ENCODE data around the gene ARMH1.

DNA sequence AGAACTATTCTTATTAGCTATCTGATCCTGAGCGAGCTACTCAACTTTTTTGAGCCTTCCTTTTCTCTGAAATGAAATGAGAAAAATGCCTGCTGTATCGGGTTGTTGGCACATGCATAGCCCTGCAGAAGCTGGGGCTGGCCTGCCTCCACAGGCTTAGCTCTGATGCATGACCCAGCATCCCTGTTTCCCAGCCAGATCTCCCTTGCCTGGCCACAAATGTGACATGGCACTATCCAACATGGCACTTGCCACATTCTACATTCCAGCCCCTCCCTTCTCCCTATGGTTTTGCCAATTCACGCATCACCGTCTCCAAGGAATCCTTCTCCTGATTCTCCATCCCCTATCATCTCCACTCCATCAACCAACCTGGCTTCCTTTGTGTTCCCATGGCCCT, 42.6 kb downstream of the ARMH1 start:
- TF ChIP-seq, protein P1, sequence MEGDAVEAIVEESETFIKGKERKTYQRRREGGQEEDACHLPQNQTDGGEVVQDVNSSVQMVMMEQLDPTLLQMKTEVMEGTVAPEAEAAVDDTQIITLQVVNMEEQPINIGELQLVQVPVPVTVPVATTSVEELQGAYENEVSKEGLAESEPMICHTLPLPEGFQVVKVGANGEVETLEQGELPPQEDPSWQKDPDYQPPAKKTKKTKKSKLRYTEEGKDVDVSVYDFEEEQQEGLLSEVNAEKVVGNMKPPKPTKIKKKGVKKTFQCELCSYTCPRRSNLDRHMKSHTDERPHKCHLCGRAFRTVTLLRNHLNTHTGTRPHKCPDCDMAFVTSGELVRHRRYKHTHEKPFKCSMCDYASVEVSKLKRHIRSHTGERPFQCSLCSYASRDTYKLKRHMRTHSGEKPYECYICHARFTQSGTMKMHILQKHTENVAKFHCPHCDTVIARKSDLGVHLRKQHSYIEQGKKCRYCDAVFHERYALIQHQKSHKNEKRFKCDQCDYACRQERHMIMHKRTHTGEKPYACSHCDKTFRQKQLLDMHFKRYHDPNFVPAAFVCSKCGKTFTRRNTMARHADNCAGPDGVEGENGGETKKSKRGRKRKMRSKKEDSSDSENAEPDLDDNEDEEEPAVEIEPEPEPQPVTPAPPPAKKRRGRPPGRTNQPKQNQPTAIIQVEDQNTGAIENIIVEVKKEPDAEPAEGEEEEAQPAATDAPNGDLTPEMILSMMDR (IDR thresholded peaks at IDR 0.05), result no peak
- no peak for TF ChIP-seq POLR2A (IDR thresholded peaks at IDR 0.05)

All from heart left ventricle (tissue), 13 donors.